Sigmoid colon (tissue), 3 donors: ENCODE results near the gene NRL.

Experiments
- CTCF ChIP-seq, 4 experiments: fragments of 450-650 bp in 3 of 4; fragments of 200-600 bp in 1 of 4; IDR thresholded peaks; one replicate each; pipeline ENCODE4 v1.5.1; 2016 to 2019; ENCODE audit warnings: antibody characterized with exemption in 4 of 4, mild to moderate bottlenecking in 3 of 4, moderate library complexity in 2 of 4
- POLR2A ChIP-seq, 2 donors: fragments of 450-650 bp; IDR thresholded peaks; one replicate each; pipeline ENCODE4 v1.6.1; 2016; ENCODE audit warnings: antibody characterized with exemption in 2 of 2, mild to moderate bottlenecking in 2 of 2, moderate library complexity in 2 of 2

DNA sequence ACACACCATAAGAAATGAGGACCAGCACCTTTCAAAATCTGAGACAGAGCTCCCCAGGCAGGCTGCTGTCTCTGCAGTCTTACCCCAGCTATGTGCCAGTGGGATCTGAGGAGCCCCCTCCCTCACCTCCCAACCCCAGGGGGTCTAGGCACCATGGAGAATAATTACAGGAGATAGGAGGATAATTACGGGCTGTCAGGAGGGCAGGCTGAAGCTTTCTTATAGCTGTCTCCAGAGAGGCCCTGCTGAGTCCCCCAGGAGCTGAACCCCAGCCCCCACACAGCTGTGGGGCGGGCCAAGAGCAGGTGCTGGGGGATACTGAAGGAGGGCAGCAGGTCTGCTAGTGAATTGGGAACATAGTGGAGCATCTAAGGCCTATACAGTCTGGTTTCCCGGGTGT, 36.6 kb downstream of the NRL start:
- no peak for TF ChIP-seq CTCF (IDR thresholded peaks at IDR 0.05)
- TF ChIP-seq POLR2A (IDR thresholded peaks at IDR 0.05) = no peak
